HEK293 (cell line): ENCODE data around the gene EHMT1.

Experiments used
- CTCF ChIA-PET: fragments of 350-600 bp; formaldehyde crosslinking; extraction: SDS; loops from one replicate; lab custom pipeline; 2021; ENCODE audit warnings: antibody characterized with exemption; lab: Yijun Ruan, JAX
- POLR2A ChIA-PET: fragments of 300-600 bp; formaldehyde crosslinking; extraction: SDS; loops from one replicate; lab custom pipeline; 2020; ENCODE audit warnings: antibody characterized with exemption, inconsistent platforms; lab: Yijun Ruan, JAX
- H3K27ac ChIP-seq: fragments of 200-500 bp; sonication (Bioruptor generic); 2 replicates; pipeline ENCODE4 v1.5.1; 2014; ENCODE audit warnings: low read depth, low read length, control low read depth, inconsistent platforms; ENCODE audit errors: extremely low read depth
- H3K36me3 ChIP-seq, 2 experiments: fragments of 200-500 bp in 1 of 2; sonication (Bioruptor generic) in 1 of 2; 1 replicate in 1 of 2; 2 replicates in 1 of 2; pipeline ENCODE4 v1.5.1; 2014 to 2017; ENCODE audit warnings: inconsistent platforms in 2 of 2, low read length in 2 of 2; ENCODE audit not compliant: control insufficient read depth in 2 of 2, insufficient read depth in 1 of 2
- H3K4me1 ChIP-seq: fragments of 200-500 bp; sonication (Bioruptor generic); 2 replicates; pipeline ENCODE4 v1.5.1; 2014; ENCODE audit warnings: mild to moderate bottlenecking, low read length, inconsistent platforms; ENCODE audit not compliant: control insufficient read depth, insufficient read depth
- H3K4me3 ChIP-seq: 2 replicates; pipeline ENCODE4 v1.5.1; 2011; ENCODE audit warnings: low read depth, mild to moderate bottlenecking, control low read depth, low read length, moderate library complexity
- H3K9me3 ChIP-seq: fragments of 200-500 bp; sonication (Bioruptor generic); 2 replicates; pipeline ENCODE4 v1.5.1; 2014; ENCODE audit warnings: low read depth, low read length, inconsistent platforms; ENCODE audit not compliant: control insufficient read depth, insufficient read depth
- HIC1 ChIP-seq: fragments of 450-650 bp; formaldehyde crosslinking; IDR thresholded peaks from 2 replicates; pipeline ENCODE4 v1.5.1; 2016; ENCODE audit warnings: missing biosample characterization, missing genetic modification characterization
- MZF1 ChIP-seq: fragments of 450-650 bp; formaldehyde crosslinking; IDR thresholded peaks from 2 replicates; pipeline ENCODE4 v1.5.1; 2017; ENCODE audit warnings: missing biosample characterization, missing genetic modification characterization, borderline replicate concordance
- PRDM10 ChIP-seq: fragments of 450-650 bp; formaldehyde crosslinking; IDR thresholded peaks from 2 replicates; pipeline ENCODE4 v1.5.1; 2016; ENCODE audit warnings: missing biosample characterization, missing genetic modification characterization
- PRDM2 ChIP-seq: fragments of 450-650 bp; formaldehyde crosslinking; IDR thresholded peaks from 2 replicates; pipeline ENCODE4 v1.5.1; 2016; ENCODE audit warnings: missing biosample characterization, missing genetic modification characterization, borderline replicate concordance
- SETDB1 ChIP-seq: IDR thresholded peaks from one replicate; pipeline ENCODE4 v1.6.1; 2017; ENCODE audit warnings: mild to moderate bottlenecking, low read length, moderate library complexity, mixed read lengths; ENCODE audit not compliant: insufficient read length
- ZBTB1 ChIP-seq: fragments of 450-650 bp; formaldehyde crosslinking; IDR thresholded peaks from 2 replicates; pipeline ENCODE4 v1.5.1; 2016; ENCODE audit warnings: missing biosample characterization, missing genetic modification characterization
- ZBTB17 ChIP-seq: fragments of 450-650 bp; formaldehyde crosslinking; IDR thresholded peaks from 2 replicates; pipeline ENCODE4 v1.5.1; 2016; ENCODE audit warnings: missing biosample characterization, missing genetic modification characterization
- ZIC2 ChIP-seq: fragments of 450-650 bp; formaldehyde crosslinking; IDR thresholded peaks from 2 replicates; pipeline ENCODE4 v1.5.1; 2016; ENCODE audit warnings: missing biosample characterization, missing genetic modification characterization
- ZNF157 ChIP-seq: fragments of 450-650 bp; formaldehyde crosslinking; IDR thresholded peaks from 2 replicates; pipeline ENCODE4 v1.5.1; 2016; ENCODE audit warnings: missing biosample characterization, missing genetic modification characterization
- ZNF16 ChIP-seq: fragments of 450-650 bp; formaldehyde crosslinking; IDR thresholded peaks from 2 replicates; pipeline ENCODE4 v1.5.1; 2016; ENCODE audit warnings: low read depth, missing biosample characterization, missing genetic modification characterization
- ZNF211 ChIP-seq: fragments of 450-650 bp; formaldehyde crosslinking; IDR thresholded peaks from 2 replicates; pipeline ENCODE4 v1.5.1; 2016; ENCODE audit warnings: low read depth, missing biosample characterization, missing genetic modification characterization
- ZNF214 ChIP-seq: fragments of 450-650 bp; formaldehyde crosslinking; IDR thresholded peaks from 2 replicates; pipeline ENCODE4 v1.5.1; 2017; ENCODE audit warnings: missing biosample characterization, mild to moderate bottlenecking, missing genetic modification characterization, borderline replicate concordance
- ZNF24 ChIP-seq: fragments of 450-650 bp; formaldehyde crosslinking; IDR thresholded peaks from 2 replicates; pipeline ENCODE4 v1.5.1; 2016; ENCODE audit warnings: missing biosample characterization, missing genetic modification characterization
- ZNF350 ChIP-seq: fragments of 450-650 bp; formaldehyde crosslinking; IDR thresholded peaks from 2 replicates; pipeline ENCODE4 v1.5.0; 2017; ENCODE audit warnings: missing biosample characterization, mild to moderate bottlenecking, missing genetic modification characterization
- ZNF37A ChIP-seq: fragments of 450-650 bp; IDR thresholded peaks from 2 replicates; pipeline ENCODE4 v1.5.1; 2018; ENCODE audit warnings: missing biosample characterization, missing genetic modification characterization
- ZNF433 ChIP-seq: fragments of 450-650 bp; formaldehyde crosslinking; IDR thresholded peaks from 2 replicates; pipeline ENCODE4 v1.5.1; 2016; ENCODE audit warnings: missing biosample characterization, missing genetic modification characterization, low read depth
- ZNF548 ChIP-seq: fragments of 450-650 bp; formaldehyde crosslinking; IDR thresholded peaks from 2 replicates; pipeline ENCODE4 v1.5.1; 2016; ENCODE audit warnings: missing biosample characterization, missing genetic modification characterization
- ZNF571 ChIP-seq: fragments of 450-650 bp; formaldehyde crosslinking; IDR thresholded peaks from 2 replicates; pipeline ENCODE4 v1.5.0; 2017; ENCODE audit warnings: missing biosample characterization, missing genetic modification characterization
- ZNF664 ChIP-seq: fragments of 450-650 bp; formaldehyde crosslinking; IDR thresholded peaks from 2 replicates; pipeline ENCODE4 v1.5.1; 2016; ENCODE audit warnings: missing biosample characterization, missing genetic modification characterization
- ZNF692 ChIP-seq: fragments of 450-650 bp; formaldehyde crosslinking; IDR thresholded peaks from 2 replicates; pipeline ENCODE4 v1.5.1; 2016; ENCODE audit warnings: missing biosample characterization, missing genetic modification characterization
- ZSCAN4 ChIP-seq: fragments of 450-650 bp; formaldehyde crosslinking; IDR thresholded peaks from 2 replicates; pipeline ENCODE4 v1.5.1; 2017; ENCODE audit warnings: missing biosample characterization, missing genetic modification characterization

The EHMT1 gene

GRCh38 chr9:137873858-137874362 is 255.1 kb downstream of the EHMT1 start (continued):
- peak; percentile 80 for TF ChIP-seq PRDM10 (tag by site-specific recombination)
- TF ChIP-seq ZNF157 (tag by site-specific recombination), result no peak
- TF ChIP-seq SETDB1, result no peak

GRCh38 chr9:137875354-137875753 is 256.5 kb downstream of the EHMT1 start:
- ChIA-PET CTCF (no interaction called here), POLR2A (no interaction called here)
- H3K9me3 ChIP-seq, result no peaks in the 10 kb centered on the region
- no peaks in the 10 kb centered on the region for H3K36me3 ChIP-seq
- no peak overlapping the region for H3K27ac ChIP-seq
- no peaks in the 10 kb centered on the region for H3K4me1 ChIP-seq
- H3K4me3 ChIP-seq, result no peak overlapping the region
- TF ChIP-seq ZNF214 (tag by site-specific recombination), result no peak
- no peak for TF ChIP-seq ZNF24 (tag by site-specific recombination)
- TF ChIP-seq ZBTB17 (tag by site-specific recombination), result no peak
- TF ChIP-seq ZNF211 (tag by site-specific recombination), result no peak
- no peak for TF ChIP-seq ZNF16
- TF ChIP-seq ZNF548, result no peak
- no peak for TF ChIP-seq ZNF664
- no peak for TF ChIP-seq ZNF692 (tag by site-specific recombination)
- no peak for TF ChIP-seq ZSCAN4
- no peak for TF ChIP-seq MZF1
- TF ChIP-seq ZNF433 (tag by site-specific recombination), result no peak
- no peak for TF ChIP-seq ZNF571 (tag by site-specific recombination)
- TF ChIP-seq HIC1 (tag by site-specific recombination), result no peak
- TF ChIP-seq PRDM2 (tag by site-specific recombination), result no peak
- TF ChIP-seq ZBTB1 (tag by site-specific recombination), result no peak
- TF ChIP-seq ZNF350 (tag by site-specific recombination), result no peak
- no peak for TF ChIP-seq ZNF37A (tag by site-specific recombination)
- no peak for TF ChIP-seq ZIC2 (tag by site-specific recombination)
